ENCODE measurements around the gene FTO.

DNA sequence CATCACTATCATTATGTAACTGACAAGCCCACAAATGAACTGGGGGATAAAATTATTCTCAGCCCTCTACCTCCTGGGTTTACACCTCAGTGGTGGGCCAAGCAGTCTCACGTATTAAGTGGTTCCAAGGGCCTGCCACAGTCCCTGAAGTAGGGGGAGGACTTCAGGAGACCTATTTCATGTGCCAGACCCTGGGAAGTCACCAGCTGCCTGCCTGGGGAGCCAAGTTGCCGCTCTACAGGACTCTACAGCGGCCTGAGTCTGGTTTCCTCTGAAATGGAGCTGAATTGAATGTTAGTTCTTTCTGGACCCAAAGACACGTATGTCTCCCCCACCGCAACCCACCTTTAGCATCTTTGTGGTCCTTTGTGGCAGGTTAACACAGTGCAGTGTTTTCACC, 395.7 kb downstream of the FTO start:
- TF ChIP-seq POLR2AphosphoS5 (IDR thresholded peaks at IDR 0.05; ENCODE audit: low read depth, low read length) (no peak), SIN3A (IDR thresholded peaks at IDR 0.05; ENCODE audit: borderline replicate concordance, insufficient read depth, low read length) (no peak), TAF1 (IDR thresholded peaks at IDR 0.05; ENCODE audit: borderline replicate concordance, insufficient read depth, low read length) (no peak)

Data from PFSK-1 (cell line).